Stimulated activated naive CD8-positive, alpha-beta T cell treated with anti-CD3 and anti-CD28 coated beads, Interleukin-15, Interleukin-2, amounts not matched to agents 100 U/mL and 50 U/mL, for 24 hours (primary cell): Measurements from ENCODE around the gene C12orf76.
A peak's percentile ranks its signal among the peaks of the same experiment; 100 is the strongest.
"Not testable (repeated sequence)": the region's sequence is repeated elsewhere in the genome, so short reads cannot be mapped to it uniquely, and the experiment has no call there.

Source experiments
- ATAC-seq: fragments of 150-1000 bp; cut with Tn5 transposase; one replicate; pipeline ENCODE4 v1.10.0; 2021
- DNase-seq: peaks from one replicate; pipeline ENCODE4 v3.0.0; 2021

Gene C12orf76

GRCh38 chr12:110065540-110065939, 17.2 kb upstream of the C12orf76 start:
- no peak for DNase-seq
- no peak for ATAC-seq

DNA sequence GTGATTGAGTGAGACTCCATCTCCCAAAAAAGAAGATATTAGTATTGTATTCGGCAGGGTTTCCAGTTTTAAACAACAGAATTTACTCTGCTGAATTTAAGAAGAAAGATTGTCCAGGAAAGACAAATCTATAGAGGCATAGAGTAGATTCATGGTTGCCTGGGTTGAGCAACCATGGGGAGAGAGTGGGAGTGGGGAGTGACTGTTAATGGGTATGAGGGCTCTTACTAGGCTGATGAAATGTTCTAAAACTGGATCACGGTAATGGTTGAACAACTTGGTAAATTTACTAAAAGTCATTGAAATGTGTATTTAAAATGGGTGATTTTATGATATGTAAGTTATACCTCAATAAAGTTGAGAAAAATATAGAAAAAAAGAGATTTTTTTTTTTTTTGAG, 13.9 kb upstream of the C12orf76 start:
- no peak for ATAC-seq
- DNase-seq, result no peak

GRCh38 chr12:110059651-110060000, 11.3 kb upstream of the C12orf76 start:
- DNase-seq (no peak), ATAC-seq (no peak)

- ATAC-seq, result no peak
- DNase-seq, result no peak
Measured at GRCh38 chr12:110058875-110059615, 10.7 kb upstream of the C12orf76 start.

DNA sequence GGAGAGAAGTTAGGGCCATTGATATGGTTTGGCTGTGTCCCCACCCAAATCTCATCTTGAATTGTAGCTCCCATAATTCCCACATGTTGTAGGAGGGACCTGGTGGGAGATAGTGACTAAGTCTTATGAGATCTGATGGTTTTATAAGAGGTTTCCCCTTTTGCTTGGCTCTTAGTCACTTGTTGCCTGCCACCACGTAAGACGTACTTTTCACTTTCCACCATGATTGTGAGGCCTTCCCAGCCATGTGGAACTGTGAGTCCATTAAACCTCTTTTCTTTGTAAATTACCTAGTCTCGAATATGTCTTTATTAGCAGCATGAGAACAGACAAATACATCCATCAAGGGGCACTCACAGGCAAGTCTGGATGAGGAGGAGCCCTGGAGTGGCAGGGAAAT, 8.3 kb upstream of the C12orf76 start:
- peak; percentile 22 for ATAC-seq
- not testable (repeated sequence) for DNase-seq

- peak; percentile 14 for ATAC-seq
- not testable (repeated sequence) for DNase-seq
Measured at GRCh38 chr12:110055375-110056352, 7.3 kb upstream of the C12orf76 start.

GRCh38 chr12:110050927-110051326, 2.6 kb upstream of the C12orf76 start:
- no peak for ATAC-seq

GRCh38 chr12:110049666-110050065, 1.3 kb upstream of the C12orf76 start:
- not testable (repeated sequence) for ATAC-seq, DNase-seq

More at GRCh38 chr12:110050927-110051326, 2.6 kb upstream of the C12orf76 start:
- DNase-seq, result no peak

- ATAC-seq, DNase-seq: not testable (repeated sequence)
Measured at GRCh38 chr12:110049034-110049433, 712 bp upstream of the C12orf76 start.

DNA sequence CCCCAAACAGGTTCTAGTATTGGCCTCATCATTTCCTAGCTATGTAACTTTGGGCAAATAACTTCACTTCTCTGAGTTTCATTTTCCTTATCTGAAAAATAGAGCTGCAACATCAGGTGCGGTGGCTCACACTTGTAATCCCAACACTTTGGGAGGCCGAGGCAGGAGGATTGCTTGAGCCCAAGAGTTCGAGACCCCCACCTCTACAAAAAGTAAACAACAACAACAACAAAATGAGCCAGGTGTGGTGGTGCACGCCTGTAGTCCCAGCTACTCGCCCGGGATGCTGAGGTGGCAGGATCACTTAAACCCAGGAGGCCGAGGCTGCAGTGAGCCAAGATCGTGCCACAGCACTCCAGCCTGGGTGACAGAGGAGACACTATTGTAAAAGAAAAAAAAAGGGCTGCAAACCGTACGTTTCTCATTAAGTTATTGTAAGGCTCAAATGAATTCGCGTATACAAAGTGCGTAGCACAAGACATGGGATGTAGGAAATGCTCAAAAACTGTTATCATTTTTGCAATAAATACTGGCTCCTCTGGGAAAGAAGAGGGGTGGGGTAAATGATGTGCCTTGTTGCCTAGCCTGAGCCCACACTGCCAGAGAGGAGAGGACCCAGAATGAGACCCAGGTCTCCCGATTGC, 903 bp downstream of the C12orf76 start:
- no peak for ATAC-seq
- DNase-seq, result no peak

- ATAC-seq (no peak), DNase-seq (no peak)
Measured at GRCh38 chr12:110046451-110047187, 1.7 kb downstream of the C12orf76 start.

DNA sequence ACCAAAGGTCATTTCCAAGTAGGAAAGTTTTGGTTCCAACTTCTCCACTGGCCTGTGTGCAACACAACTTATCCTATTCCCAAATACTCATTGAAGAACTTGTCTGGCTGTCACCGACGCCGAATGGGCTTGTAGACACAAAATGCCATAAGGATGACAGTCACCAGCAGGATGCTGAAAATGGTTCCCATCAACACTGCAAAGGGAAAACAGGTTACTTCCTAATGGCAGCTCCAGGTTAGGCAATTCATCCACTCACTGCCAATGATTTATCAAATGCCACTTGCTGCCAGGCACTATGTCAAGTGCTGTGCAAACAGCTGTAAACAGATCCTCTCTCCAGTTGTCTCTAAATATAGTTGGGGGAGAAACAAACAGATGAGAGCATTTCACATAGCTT, 6.1 kb downstream of the C12orf76 start:
- ATAC-seq (no peak), DNase-seq (no peak)

DNA sequence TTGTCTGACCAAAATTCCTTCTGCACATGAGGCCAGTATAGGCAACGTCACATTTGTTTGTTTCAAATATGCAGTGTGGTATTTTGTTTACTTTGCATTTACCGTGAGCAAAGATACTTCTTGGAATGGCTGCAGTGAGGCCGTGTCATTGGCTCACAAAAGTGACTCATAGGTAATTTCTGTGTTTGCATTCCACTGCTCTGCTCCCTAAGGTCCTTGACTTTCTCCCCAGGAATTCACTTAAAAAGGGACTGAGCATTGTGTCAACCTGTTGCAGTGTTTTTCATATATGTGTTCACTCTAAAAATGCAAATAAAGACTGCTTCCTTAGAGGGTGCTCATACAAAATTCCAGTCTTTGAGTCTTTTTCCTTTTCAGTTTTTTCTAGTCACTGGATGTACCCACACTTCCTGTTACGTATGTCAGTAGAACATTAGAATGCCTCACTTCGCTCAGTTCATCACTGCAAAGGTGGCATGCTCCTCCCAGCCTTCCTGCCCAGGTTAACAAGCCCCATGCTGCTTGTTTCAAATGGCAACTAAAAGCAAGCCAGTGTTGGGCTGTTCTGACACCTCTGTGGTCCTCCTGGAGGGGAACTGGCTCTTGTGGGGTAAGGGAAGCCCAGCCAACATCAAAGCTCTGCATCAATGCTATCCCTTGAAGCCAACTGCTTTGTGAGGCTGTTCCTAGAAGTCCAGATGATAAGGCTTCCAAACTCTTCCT, 9.1 kb downstream of the C12orf76 start:
- peak; percentile 29 for ATAC-seq
- no peak for DNase-seq

DNA sequence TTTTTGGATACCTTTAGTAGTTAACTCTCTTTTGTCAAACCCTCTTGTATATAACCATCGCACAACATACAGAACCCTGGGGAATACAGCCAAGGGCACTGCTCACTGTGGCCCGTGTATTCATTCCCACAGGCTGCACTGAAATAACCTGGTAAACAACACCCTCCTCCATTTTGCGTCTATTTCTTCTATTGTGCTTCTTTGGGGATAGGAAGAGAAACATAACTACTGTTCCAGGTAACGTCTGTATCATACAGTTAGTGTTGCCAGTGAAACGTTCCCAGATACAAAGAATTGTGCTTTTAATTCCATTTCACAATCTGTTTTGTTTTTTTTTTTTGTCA, 9.6 kb downstream of the C12orf76 start:
- DNase-seq (no peak), ATAC-seq (no peak)

DNA sequence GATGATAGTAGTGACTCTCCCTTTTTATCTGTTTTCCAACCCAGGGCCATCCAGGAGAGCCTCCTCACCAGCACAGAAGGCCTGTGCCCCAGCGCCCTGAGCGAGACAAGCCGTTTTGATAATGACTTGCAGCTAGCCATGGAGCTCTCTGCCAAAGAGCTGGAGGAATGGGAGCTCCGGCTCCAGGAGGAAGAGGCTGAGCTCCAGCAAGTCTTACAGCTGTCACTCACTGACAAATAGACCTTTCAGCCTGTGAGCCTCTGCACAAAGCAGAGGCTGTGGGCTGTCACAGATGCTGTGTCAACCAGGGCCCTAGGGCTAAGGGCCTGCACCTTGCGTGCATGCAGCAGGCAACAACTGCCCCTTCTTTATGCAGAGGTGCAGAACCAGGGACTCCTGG, 11.0 kb downstream of the C12orf76 start:
- no peak for DNase-seq
- ATAC-seq, result no peak

DNA sequence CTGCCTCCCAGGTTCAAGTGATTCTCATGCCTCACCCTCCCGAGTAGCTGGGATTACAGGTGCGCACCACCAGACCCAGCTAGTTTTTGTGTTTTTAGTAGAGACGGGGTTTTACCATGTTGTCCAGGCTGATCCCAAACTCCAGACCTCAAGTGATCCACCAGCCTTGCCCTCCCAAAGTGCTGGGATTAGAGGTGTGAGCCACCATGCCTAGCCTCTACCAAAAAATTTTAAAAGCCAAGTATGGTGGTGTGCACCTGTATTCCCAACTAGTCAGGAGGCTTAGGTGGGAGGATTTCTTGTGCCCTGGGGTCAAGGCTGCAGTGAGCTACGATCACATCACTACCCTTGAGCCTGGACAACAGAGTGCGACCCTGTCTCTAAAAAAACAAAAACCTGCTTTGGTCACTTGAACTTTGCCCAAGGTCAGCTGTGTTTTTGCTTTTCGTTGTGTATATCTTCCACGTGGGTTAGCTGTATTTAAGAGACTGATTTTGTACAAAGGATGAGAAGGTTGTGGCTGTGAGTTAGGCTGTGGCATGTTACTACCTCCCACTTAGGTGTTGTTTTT, 12.7 kb downstream of the C12orf76 start:
- DNase-seq (no peak), ATAC-seq (no peak)

- ATAC-seq, result no peak
- no peak for DNase-seq
Measured at GRCh38 chr12:110033888-110034287, 14.4 kb downstream of the C12orf76 start.

GRCh38 chr12:110029290-110029815, 19.0 kb downstream of the C12orf76 start:
- no peak for DNase-seq
- no peak for ATAC-seq

GRCh38 chr12:110028323-110028722, 20.0 kb downstream of the C12orf76 start:
- ATAC-seq (no peak), DNase-seq (no peak)

DNA sequence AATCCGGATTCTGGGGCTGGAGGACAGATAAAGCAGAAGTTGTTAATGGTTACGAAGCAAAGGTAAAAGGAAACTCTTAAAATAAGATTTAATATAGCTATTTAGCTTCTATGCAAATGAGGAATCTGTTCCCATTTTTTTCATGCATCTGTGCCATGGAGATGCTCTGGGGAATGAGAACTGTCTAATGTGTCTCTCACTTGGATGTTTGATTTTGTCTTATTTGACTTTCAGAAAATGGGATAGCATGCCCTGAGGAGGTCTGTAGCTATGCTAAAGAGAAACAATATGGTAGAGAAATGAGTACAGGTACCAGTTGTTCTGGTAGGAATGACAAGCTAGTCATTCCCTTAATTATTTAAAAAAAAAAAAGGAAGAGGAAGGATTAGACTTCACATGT, 24.3 kb downstream of the C12orf76 start:
- ATAC-seq, result no peak

More for the DNA sequence above, 24.3 kb downstream of the C12orf76 start:
- no peak for DNase-seq
